Heart left ventricle (tissue), 13 donors: Measurements from ENCODE around the gene DUOXA1.
"Not testable (repeated sequence)": the region's sequence is repeated elsewhere in the genome, so short reads cannot be mapped to it uniquely, and the experiment has no call there.

Experiments used
- CTCF ChIP-seq, 12 donors: fragments of 200-600 bp; sonication (generic) in 4 of 12; IDR thresholded peaks; one replicate each; pipeline versions ENCODE4 v1.5.0 to v1.8.0; 2018 to 2022; ENCODE audit warnings: antibody characterized with exemption in 12 of 12, mild to moderate bottlenecking in 5 of 12
- POLR2A ChIP-seq, 2 donors: fragments of 450-650 bp; IDR thresholded peaks; one replicate each; pipeline ENCODE4 v1.6.1; 2017; ENCODE audit warnings: antibody characterized with exemption in 2 of 2, mild to moderate bottlenecking in 2 of 2, moderate library complexity in 2 of 2
- donor health status: ischemic (EF 13 %, LVEDD 7.1; RV severe dilation, severe dysfunction).
- donor health status: DM: no; HTN: yes; CAD: no.
- donor health status: DM: no; HTN: no; CAD: no.
- donor health status: ischemic (EF 25% LVEDD 6.9; RV normal size, moderate dysfunction).
- donor health status: ischemic (EF 25% LVEDD 5.7; RV mildly dilated, moderate dysfunction).
- donor health status: ischemic (EF 35%, LVEDD 5.7; RV mildly dilated, moderate dysfunction).
- donor health status: nonischemic (EF 11% LVEDD 7.7; RV severe dilation, severe dysfunction).
- donor health status: DM: yes; HTN: yes; CAD: no.
- donor health status: PGD.
- donor health status: ischemic (EF 29% LVEDD 5.4; RV normal size, mild dysfunction).
- donor health status: nonischemic (EF 23%, LVEDD 6.1; RV moderate dilation, normal function).

- TF ChIP-seq CTCF, POLR2A (IDR thresholded peaks at IDR 0.05): not testable (repeated sequence)
Measured at GRCh38 chr15:45082412-45082811, 47.3 kb downstream of the DUOXA1 start.
